Activated gamma-delta T cell (primary cell): ENCODE results near the gene CFAP410.
"Not testable (repeated sequence)": the region's sequence is repeated elsewhere in the genome, so short reads cannot be mapped to it uniquely, and the experiment has no call there.

Experiments used
- DNase-seq: peaks from one replicate; lab custom pipeline; 2025; lab: John Stamatoyannopoulos, UW

Gene CFAP410

GRCh38 chr21:44351535-44352252 is 12.5 kb upstream of the CFAP410 start:
- DNase-seq = no peak

GRCh38 chr21:44350773-44351481 is 11.7 kb upstream of the CFAP410 start:
- DNase-seq = no peak

- DNase-seq = no peak
These were observed 10.9 kb upstream of the CFAP410 start for GRCh38 chr21:44349847-44350772.

GRCh38 chr21:44349416-44349846 is 10.2 kb upstream of the CFAP410 start:
- DNase-seq = no peak

DNA sequence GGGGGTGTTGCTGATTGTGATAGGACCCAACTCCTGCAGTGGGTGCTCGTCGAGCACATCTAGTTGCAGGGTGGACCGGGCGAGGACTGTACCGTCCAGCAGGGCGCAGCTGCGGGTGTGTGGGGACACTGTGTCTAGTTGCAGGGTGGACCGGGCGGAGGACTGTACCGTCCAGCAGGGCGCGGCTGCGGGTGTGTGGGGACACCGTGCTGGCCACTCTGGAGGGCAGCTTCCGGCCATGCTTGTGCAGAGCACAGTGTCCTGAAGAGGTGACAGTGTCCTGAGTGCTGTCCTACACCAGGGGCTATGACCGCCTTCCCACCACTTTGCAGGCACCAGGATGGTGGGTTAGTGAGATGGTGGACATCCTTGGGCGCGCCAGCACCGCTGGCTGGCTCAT is 9.7 kb upstream of the CFAP410 start:
- no peak for DNase-seq

DNA sequence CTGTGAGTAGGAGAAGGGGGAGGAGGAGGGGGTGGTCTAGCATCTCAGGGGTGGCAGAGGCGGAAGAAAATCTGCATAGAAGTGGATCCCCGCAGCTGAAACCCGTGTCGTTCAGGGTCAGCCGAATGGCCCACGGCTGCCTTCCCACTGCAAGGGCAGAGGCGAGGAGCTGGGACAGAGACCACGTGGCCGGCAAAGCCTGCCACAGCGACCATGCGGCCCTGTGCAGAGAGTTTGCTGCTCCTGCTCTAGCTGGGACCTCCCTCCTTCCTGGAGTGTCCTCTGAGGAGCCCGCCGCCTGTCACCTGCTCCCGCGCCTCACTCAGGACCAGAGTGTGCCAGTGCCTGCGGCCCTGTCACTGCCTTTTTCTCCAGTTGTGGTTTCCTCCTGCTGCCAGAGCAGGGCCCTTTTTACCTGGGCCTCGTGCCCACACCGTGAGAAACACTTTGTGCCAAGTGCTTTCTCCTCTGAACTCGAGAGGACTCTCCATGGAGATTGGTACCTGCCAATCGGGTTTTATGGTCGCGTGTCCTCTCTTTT is 8.8 kb upstream of the CFAP410 start:
- no peak for DNase-seq

DNA sequence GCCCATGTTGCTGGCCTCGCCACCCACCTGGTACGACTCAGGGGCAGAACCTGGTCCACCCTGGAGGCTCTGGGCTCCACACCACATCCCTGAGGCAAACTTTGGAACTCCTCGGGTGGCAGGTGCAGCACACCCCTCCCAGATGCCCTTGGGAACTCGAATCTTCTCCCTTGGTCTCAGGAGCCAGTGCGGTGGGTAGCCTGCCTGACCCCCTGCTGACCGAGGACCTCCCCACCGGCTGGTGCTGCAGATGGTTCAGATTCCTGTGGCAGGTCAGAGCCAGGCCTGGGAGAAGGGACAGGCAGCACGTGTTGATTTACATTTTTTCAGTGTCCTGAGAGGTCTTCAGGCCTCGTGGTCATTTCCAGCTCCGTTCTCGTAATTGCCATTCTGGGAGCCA is 6.3 kb upstream of the CFAP410 start:
- DNase-seq = no peak

DNA sequence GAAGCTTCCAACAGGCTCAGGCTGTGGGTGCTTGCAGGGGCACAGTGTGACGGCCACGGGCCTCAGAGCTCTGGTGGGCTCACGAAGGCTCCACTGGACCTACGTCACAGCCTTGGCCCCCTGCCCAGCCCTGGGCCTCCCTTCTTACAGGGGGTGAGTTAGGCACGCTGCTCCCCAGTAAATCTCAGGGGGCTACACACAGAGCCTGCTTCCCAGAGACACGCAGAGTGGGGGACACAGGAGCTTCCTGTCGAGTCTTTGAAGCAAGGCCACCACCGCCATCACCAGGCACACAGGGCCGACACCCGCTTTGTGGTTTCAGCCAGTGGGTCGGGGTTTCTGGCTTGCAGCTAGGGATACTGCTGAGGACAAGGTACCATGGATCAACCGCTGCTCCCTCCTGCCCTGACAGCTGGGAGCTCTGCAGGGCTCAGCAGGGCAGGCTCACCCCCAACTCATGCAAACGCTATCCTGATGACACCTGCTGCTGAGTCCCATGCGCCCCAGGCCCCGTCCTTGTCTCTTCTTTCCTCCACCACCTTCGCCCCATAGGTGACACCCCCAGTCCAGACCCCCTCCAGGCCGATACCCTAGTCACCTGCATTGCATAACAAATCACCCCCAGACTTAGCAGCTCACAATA is 5.5 kb upstream of the CFAP410 start:
- no peak for DNase-seq

DNA sequence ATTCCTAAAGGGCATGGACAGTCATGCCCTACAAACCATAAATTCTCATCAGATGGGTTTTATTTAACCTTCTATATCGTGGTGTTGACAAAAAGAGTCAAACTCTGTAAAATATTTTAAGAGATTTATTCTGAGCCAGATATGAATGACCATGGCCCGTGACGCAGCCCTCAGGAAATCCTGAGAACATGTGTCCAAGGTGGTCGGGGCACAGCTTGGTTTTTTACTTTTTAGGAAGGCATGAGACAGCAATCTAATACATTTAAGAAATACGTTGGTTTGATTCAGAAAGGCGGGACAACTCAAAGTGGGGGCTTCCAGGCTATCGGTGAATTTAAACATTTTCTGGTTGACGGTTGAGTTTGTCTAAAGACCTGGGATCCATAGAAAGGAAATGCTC is 3.8 kb upstream of the CFAP410 start:
- not testable (repeated sequence) for DNase-seq

- DNase-seq = not testable (repeated sequence)
These were observed 2.7 kb upstream of the CFAP410 start for GRCh38 chr21:44341726-44342458.

DNA sequence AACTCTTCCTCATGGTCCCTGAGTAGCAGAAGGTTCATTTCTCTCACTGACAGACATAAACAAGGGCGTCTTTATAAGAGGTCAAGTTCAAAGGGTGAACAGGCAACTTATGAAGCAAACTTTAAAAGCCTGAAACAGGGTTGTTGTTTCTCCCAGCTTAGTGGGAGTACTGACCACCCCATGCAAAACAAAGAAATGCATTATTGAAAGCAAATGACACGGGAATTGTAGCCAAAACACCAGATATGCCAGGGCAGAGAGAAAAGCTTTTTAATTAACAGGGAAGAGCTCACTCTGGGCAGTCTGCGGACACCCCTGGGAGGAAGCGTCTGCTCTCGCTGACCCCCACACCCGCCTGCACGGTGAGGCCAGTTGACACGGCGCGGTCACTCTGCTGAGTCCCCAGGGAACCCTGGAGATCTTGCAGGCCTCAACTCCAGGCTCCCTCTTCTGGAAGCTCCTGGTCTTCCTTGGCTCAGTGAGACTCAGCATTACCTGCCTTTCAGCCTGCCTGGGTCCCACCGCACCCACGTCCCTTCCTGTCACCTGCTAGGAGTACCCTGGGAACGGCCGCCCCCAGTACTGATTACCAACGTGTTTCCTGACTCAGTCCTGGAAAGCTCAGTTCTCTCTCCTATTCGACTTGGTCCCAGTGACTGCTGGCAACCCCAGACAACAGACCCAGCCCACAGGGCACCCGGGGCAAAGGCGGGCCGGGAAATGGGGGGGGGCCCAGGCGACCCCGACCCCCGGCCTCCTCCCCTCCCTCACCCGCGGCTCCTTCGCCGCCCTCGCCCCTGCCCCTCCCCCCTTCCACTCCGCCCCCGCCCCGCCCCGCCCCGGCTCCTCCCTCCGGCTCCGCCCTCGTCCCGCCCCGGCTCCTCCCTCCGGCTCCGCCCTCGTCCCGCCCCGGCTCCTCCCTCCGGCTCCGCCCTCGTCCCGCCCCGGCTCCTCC is 972 bp downstream of the CFAP410 start:
- DNase-seq = no peak

- no peak for DNase-seq
These were observed 1.7 kb downstream of the CFAP410 start for GRCh38 chr21:44337449-44337848.

GRCh38 chr21:44335266-44336059 is 3.7 kb downstream of the CFAP410 start:
- no peak for DNase-seq

- no peak for DNase-seq
These were observed 4.7 kb downstream of the CFAP410 start for GRCh38 chr21:44334329-44335030.

- DNase-seq = no peak
These were observed 5.5 kb downstream of the CFAP410 start for GRCh38 chr21:44333509-44334328.

GRCh38 chr21:44332965-44333364 is 6.2 kb downstream of the CFAP410 start:
- DNase-seq = no peak

GRCh38 chr21:44332383-44332782 is 6.8 kb downstream of the CFAP410 start:
- DNase-seq = no peak
